Omental fat pad (tissue), 4 donors: ENCODE results near the gene SLC37A3. TPM values are rescaled to one million over a fixed set of nuclear protein-coding genes. Genes with fewer than 3 reads are reported as not detected.
"Not testable (repeated sequence)": the region's sequence is repeated elsewhere in the genome, so short reads cannot be mapped to it uniquely, and the experiment has no call there.

Experiments used
- ATAC-seq: fragments of 150-250 bp; one replicate; pipeline ENCODE4 v1.9.1; 2016; ENCODE audit warnings: mild to moderate bottlenecking, moderate library complexity; ENCODE audit not compliant: low FRiP score
- DNase-seq: peaks from one replicate; pipeline ENCODE4 v3.0.0-alpha.2; 2019; ENCODE audit warnings: low spot score
- total RNA-seq, 4 donors: library from RNA; depleted of rRNA; stranded (reverse); fragments of >200 nt; gene quantifications; one replicate each; pipeline ENCODE4 v1.1.0, GENCODE V29; 2016
- TF ChIP-seq, protein P1 (sequence below), 3 donors: fragments of 450-650 bp; IDR thresholded peaks; one replicate each; pipeline ENCODE4 v1.5.1; 2016 to 2017; ENCODE audit warnings: antibody characterized with exemption in 3 of 3, mild to moderate bottlenecking in 3 of 3, moderate library complexity in 2 of 3

The SLC37A3 gene
- total RNA-seq, 4 donors from 2014 or later, result 64.6 to 109 (median 72.7) TPM

DNA sequence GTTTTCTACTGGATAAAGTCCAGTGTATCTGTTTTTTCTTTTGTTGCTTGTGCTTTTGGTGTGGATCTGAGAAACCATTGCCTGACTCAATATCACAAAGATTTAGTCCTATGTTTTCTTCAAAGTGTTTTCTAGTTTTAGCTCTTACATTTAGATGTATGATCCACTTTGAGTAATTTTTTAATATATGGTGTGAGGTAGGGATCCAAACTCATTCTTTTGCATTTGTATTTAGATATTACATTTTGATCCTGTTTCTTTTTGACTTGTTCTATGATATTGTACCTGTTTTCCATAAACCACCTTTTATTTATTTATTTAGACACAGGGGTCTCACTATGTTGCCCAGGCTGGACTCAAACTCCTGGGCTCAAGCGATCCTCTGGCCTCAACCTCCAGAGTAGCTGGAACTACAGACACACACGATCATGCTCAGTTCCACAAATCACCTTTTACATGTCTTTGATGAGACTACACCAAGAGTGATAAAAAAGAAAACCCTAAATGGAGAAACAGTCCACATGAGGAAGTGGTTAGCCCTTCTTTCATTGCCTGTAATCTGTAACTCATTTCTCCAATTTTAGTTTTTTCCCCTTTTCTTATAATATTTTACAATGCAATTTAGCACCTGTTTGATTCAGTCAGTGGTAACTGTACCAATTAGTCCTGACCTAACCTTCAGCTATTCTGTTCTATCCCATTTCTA is 86.0 kb downstream of the SLC37A3 start:
- ATAC-seq, result no peak
- TF ChIP-seq, protein P1, sequence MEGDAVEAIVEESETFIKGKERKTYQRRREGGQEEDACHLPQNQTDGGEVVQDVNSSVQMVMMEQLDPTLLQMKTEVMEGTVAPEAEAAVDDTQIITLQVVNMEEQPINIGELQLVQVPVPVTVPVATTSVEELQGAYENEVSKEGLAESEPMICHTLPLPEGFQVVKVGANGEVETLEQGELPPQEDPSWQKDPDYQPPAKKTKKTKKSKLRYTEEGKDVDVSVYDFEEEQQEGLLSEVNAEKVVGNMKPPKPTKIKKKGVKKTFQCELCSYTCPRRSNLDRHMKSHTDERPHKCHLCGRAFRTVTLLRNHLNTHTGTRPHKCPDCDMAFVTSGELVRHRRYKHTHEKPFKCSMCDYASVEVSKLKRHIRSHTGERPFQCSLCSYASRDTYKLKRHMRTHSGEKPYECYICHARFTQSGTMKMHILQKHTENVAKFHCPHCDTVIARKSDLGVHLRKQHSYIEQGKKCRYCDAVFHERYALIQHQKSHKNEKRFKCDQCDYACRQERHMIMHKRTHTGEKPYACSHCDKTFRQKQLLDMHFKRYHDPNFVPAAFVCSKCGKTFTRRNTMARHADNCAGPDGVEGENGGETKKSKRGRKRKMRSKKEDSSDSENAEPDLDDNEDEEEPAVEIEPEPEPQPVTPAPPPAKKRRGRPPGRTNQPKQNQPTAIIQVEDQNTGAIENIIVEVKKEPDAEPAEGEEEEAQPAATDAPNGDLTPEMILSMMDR (IDR thresholded peaks at IDR 0.05), result no peak
- no peak for DNase-seq

DNA sequence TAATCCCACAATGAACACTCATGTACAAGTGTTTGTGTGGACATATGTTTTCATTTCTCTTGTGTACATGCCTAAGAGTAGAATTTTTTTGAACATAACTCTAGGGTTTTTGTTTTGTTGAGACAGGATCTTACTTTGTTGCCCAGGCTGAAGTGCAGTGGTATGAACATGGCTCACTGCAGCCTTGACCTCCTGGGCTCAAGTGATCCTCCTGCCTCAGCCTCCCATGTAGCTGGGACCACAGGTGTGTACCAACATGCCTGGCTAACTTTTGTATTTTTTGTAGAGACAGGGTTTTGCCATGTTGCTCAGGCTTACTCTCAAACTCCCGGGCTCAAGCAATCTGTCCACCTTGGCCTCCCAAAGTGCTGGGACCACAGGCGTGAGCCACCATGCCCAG is 87.2 kb downstream of the SLC37A3 start:
- not testable (repeated sequence) for DNase-seq, ATAC-seq

DNA sequence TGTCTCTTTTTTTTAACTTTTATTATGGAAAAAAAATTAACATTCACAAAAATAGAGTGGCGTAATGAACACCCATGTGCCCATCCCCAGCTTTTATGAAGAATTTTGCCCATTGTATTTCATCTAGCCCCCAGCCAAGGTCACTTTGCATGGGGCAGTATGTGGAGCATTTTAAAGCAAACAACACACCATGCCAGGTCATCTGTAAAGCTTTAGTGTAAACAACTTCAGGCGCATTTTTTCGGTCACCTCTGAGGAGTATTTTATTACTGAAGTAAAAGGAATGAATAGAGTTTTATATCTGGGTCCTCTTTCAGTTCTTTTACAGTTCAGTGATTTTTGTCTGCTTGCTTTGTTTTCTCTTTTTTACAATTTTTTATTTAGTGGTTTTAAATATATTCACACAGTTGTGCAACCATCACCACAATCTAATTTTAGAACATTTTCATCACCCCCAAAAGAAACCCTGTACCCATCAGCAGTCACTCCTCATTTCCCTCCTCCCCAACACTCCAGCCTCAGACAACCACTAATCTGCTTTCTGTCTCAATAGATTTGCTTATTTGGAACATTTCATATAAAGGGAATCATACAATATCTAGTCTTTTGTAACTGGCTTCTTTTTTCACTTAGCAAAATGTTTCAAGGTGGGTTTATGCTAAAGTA is 87.9 kb downstream of the SLC37A3 start:
- no peak for DNase-seq
- TF ChIP-seq, protein P1 (IDR thresholded peaks at IDR 0.05), result no peak
- no peak for ATAC-seq

DNA sequence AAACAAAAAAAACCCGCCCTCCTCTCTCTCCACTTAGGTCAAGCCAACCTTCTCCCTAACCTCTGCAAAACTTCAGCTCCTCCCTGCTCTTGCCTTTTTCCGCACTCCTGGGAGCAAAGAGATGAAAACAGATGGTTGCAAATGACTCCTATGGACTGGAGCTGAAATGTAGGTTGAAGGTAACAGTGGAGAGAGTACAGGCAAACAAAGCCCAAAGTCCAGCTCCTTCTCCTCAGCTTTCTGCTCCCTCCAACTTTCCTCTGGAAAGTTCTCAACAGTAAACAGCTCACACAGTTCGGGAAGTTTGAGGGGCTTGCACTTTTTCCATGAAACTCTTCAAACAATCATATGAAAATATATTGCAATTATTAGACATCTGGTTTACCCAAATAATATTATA is 90.3 kb downstream of the SLC37A3 start:
- TF ChIP-seq, protein P1 (IDR thresholded peaks at IDR 0.05), result no peak
- DNase-seq (no peak), ATAC-seq (no peak)

DNA sequence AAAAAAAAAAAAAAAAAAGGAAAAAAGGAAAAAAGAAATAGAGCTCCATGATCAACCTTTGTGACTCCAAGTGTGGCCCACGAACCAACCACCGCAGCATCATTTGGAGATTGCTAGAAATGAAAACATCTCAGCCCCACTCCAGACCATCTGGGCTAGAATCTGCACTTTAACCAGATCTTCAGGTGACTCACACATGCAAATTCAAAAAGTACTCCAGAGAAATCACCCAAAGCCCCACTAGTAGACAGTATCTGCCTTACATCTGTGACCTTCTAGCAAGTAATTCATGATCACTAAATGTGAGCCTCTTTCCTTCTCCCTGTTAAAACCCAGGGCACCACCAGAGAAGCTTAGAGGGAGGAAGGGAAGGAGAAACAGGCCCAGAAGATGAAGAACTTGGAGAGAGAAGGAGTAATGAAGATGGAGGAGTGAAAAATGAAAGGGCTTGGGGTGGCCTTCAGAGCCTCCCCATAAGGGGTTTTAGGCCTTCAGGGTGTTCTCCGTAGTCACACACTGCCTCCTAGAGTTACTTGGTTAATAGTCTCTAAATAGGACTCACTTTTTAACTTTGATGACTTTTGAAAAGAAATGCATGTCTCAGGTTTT is 94.0 kb downstream of the SLC37A3 start:
- TF ChIP-seq, protein P1 (IDR thresholded peaks at IDR 0.05), result no peak
- ATAC-seq, result no peak

DNA sequence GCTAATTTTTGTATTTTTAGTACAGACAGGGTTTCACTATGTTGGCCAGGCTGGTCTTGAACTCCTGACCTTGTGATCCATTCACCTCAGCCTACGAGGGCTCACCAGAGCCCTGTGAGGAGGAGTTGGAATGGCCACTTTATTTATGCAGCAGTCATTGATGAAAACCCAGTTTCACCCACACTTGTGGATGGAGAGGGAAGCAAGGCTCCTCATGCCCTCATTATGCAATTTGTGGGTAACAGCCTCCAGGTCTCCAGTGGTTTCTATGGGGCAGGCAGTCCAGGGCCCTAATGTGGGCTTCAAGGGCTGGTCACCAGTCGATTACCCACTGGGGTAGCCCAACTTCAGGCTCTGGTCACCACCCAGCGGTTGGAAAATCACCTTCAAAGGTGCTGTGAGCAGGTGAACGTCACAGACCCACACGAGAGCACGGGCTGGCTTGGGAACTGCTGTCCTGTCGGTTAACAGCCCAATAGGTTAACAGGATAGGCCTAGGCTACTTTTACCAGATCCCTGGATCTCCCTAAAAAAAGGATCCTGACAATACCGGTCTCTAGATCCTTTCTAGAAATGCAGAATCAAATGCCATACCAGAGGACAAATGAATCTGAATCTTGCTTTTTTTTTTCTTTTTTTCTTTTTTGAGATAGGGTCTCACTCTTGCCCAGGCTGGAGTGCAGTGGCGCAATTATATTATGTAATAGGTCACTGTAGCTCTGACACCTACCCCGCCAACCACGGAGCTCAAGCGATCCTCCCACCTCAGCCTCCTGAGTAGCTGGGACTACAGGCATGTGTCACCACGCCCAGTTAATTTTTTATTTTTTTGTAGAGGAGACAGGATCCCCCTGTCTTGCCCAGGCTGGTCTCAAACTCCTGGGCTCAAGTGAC is 97.8 kb downstream of the SLC37A3 start:
- DNase-seq (no peak), ATAC-seq (no peak)
- TF ChIP-seq, protein P1 (IDR thresholded peaks at IDR 0.05), result no peak

More for the DNA sequence above, 94.0 kb downstream of the SLC37A3 start:
- no peak for DNase-seq

DNA sequence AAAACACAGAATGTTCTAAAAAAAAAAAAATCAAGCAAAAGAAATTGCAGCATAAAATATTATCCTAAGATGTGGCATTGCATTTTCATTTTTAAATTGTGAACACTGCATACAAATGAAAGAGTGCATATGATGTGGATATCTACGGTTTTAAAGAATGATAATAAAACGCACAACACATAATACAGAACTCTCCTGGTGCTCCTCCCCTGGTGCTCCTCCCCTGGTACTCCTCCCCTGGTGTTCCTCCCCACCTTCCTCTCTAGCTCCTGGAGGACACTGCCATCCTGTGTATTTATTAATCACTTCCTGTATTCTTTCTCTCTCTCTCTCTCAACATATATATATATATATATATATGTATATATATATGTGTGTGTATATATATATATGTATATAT is 100.1 kb downstream of the SLC37A3 start:
- no peak for DNase-seq
- TF ChIP-seq, protein P1 (IDR thresholded peaks at IDR 0.05), result no peak
- no peak for ATAC-seq
